ENCODE measurements around the gene HSPA1A.

The HSPA1A gene

DNA sequence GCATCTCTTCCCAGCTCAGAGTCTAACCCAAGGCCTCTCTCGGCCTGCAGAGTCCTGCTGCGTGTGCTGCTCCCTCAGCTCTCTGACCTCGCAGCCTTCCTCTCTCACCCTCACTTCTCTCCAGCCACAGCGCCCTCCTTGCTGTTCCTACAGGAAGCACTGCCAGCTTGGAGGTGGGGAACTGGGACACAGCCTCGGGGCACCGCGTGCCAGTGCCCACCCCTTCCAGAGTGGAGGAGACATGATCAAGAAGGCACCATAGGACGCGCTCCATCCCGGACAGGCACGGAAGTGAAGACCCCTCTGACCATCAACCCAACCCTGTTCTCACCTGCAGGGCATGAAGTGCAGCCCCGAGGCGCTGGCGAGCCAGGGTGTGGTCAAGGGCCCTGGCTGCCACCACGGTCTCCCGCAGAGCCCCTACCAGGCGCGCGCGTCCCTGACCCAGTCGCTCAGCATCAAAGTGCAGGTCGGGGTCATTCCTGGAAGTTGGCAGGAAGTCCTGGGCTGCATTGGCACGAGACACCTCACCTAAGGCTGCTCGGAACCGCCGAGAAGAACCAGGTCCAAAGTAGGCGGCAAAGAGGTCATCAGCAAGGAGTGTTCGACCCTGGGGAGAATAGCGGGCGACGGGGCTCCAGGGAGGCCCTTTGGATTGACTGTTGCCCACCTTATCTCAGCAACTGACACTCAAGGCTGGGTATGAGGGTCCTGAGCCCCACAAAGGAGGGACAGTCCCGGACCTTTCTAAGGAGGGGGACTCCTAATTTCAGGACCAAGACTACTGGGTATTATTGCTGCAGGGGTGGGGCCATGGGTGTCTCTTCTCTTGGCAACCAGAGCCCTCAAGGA lies 39.5 kb upstream of the HSPA1A start:
- H3K79me2 ChIP-seq (ENCODE audit: insufficient read depth, low read length), result no peaks in the 10 kb centered on the region
- H3K4me2 ChIP-seq (ENCODE audit: low read length), result no peak overlapping the region
- H3K9ac ChIP-seq (ENCODE audit: low read length), result no peak overlapping the region
- TF ChIP-seq, protein P1, sequence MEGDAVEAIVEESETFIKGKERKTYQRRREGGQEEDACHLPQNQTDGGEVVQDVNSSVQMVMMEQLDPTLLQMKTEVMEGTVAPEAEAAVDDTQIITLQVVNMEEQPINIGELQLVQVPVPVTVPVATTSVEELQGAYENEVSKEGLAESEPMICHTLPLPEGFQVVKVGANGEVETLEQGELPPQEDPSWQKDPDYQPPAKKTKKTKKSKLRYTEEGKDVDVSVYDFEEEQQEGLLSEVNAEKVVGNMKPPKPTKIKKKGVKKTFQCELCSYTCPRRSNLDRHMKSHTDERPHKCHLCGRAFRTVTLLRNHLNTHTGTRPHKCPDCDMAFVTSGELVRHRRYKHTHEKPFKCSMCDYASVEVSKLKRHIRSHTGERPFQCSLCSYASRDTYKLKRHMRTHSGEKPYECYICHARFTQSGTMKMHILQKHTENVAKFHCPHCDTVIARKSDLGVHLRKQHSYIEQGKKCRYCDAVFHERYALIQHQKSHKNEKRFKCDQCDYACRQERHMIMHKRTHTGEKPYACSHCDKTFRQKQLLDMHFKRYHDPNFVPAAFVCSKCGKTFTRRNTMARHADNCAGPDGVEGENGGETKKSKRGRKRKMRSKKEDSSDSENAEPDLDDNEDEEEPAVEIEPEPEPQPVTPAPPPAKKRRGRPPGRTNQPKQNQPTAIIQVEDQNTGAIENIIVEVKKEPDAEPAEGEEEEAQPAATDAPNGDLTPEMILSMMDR (IDR thresholded peaks at IDR 0.05; ENCODE audit: low read length), result no peak
- TF ChIP-seq EZH2 (IDR thresholded peaks at IDR 0.05; ENCODE audit: borderline replicate concordance, low read length), result no peak
- no peaks in the 10 kb centered on the region for H3K9me3 ChIP-seq (ENCODE audit: low read length)
- H2AFZ ChIP-seq (ENCODE audit: low read length), result no peak overlapping the region
- H3K4me3 ChIP-seq (ENCODE audit: low read depth, low read length, poor library complexity, severe bottlenecking), result no peak overlapping the region
- H3K27me3 ChIP-seq (ENCODE audit: insufficient read depth, low read length), result no peaks in the 10 kb centered on the region
- H3K27ac ChIP-seq (ENCODE audit: low read depth, low read length, poor library complexity, severe bottlenecking), result no peak overlapping the region
- H3K36me3 ChIP-seq (ENCODE audit: insufficient read depth, low read length), result peaks cover 34% of the 10 kb centered on the region
- H3F3A ChIP-seq (ENCODE audit: insufficient read depth, low read length), result no peaks in the 10 kb centered on the region
- H3K9me2 ChIP-seq (ENCODE audit: low read depth, low read length), result no peaks in the 10 kb centered on the region
- peaks cover 9% of the 10 kb centered on the region for H3K4me1 ChIP-seq (ENCODE audit: insufficient read depth, low read length, severe bottlenecking)
- no peaks in the 10 kb centered on the region for H4K20me1 ChIP-seq (ENCODE audit: insufficient read depth, low read length)

- Histone ChIP-seq H3K9me3 (ENCODE audit: low read length) (no peaks in the 10 kb centered on the region), H3K9me2 (ENCODE audit: low read depth, low read length) (no peaks in the 10 kb centered on the region), H2AFZ (ENCODE audit: low read length) (no peak overlapping the region), H3K27me3 (ENCODE audit: insufficient read depth, low read length) (no peaks in the 10 kb centered on the region), H4K20me1 (ENCODE audit: insufficient read depth, low read length) (no peaks in the 10 kb centered on the region), H3F3A (ENCODE audit: insufficient read depth, low read length) (no peaks in the 10 kb centered on the region), H3K4me2 (ENCODE audit: low read length) (peak overlapping the region; percentile 1; the same call in 1 of the 2 replicates), H3K27ac (ENCODE audit: low read depth, low read length, poor library complexity, severe bottlenecking) (no peak overlapping the region), H3K4me1 (ENCODE audit: insufficient read depth, low read length, severe bottlenecking) (peaks cover 9% of the 10 kb centered on the region), H3K4me3 (ENCODE audit: low read depth, low read length, poor library complexity, severe bottlenecking) (no peak overlapping the region), H3K36me3 (ENCODE audit: insufficient read depth, low read length) (peaks cover 40% of the 10 kb centered on the region), H3K79me2 (ENCODE audit: insufficient read depth, low read length) (no peaks in the 10 kb centered on the region), H3K9ac (ENCODE audit: low read length) (no peak overlapping the region)
- TF ChIP-seq, protein P1 (IDR thresholded peaks at IDR 0.05; ENCODE audit: low read length), result no peak
- TF ChIP-seq EZH2 (IDR thresholded peaks at IDR 0.05; ENCODE audit: borderline replicate concordance, low read length), result no peak
Observed at GRCh38 chr6:31776485-31776988, 38.8 kb upstream of the HSPA1A start.

- no peaks in the 10 kb centered on the region for H3K9me2 ChIP-seq (ENCODE audit: low read depth, low read length)
- peak within 1 kb of the TSS; percentile 1; the same call in 1 of the 2 replicates for H3K4me2 ChIP-seq (ENCODE audit: low read length)
- H3K4me1 ChIP-seq (ENCODE audit: insufficient read depth, low read length, severe bottlenecking), result peaks cover 9% of the 10 kb centered on the region
- H3K27me3 ChIP-seq (ENCODE audit: insufficient read depth, low read length), result no peaks in the 10 kb centered on the region
- H3K36me3 ChIP-seq (ENCODE audit: insufficient read depth, low read length), result peaks cover 46% of the 10 kb centered on the region
- no peak within 1 kb of the TSS for H2AFZ ChIP-seq (ENCODE audit: low read length)
- H3K4me3 ChIP-seq (ENCODE audit: low read depth, low read length, poor library complexity, severe bottlenecking), result no peak within 1 kb of the TSS
- H4K20me1 ChIP-seq (ENCODE audit: insufficient read depth, low read length), result no peaks in the 10 kb centered on the region
- TF ChIP-seq, protein P1 (IDR thresholded peaks at IDR 0.05; ENCODE audit: low read length), result no peak
- TF ChIP-seq EZH2 (IDR thresholded peaks at IDR 0.05; ENCODE audit: borderline replicate concordance, low read length), result no peak
- no peak within 1 kb of the TSS for H3K9ac ChIP-seq (ENCODE audit: low read length)
- H3K27ac ChIP-seq (ENCODE audit: low read depth, low read length, poor library complexity, severe bottlenecking), result no peak within 1 kb of the TSS
- no peaks in the 10 kb centered on the region for H3F3A ChIP-seq (ENCODE audit: insufficient read depth, low read length)
- no peaks in the 10 kb centered on the region for H3K9me3 ChIP-seq (ENCODE audit: low read length)
- no peaks in the 10 kb centered on the region for H3K79me2 ChIP-seq (ENCODE audit: insufficient read depth, low read length)
Observed at GRCh38 chr6:31776989-31777666, 38.2 kb upstream of the HSPA1A start, which contains the start of gene VWA7. Gene VWA7 (minus strand): TSS chr6:31777328. CDS start chr6:31776779, 549 bp downstream.

Measured in OCI-LY1 (cell line).